Hepatic stellate cell (primary cell): ENCODE data around the gene ANO3.

Experiments used
- DNase-seq: peaks from one replicate; pipeline ENCODE4 v3.0.0; 2011; ENCODE audit warnings: low spot score

ANO3 gene

GRCh38 chr11:26359055-26359454, 27.1 kb downstream of the ANO3 start:
- DNase-seq = no peak

GRCh38 chr11:26365284-26365683, 33.4 kb downstream of the ANO3 start:
- no peak for DNase-seq

GRCh38 chr11:26377619-26378018, 45.7 kb downstream of the ANO3 start:
- DNase-seq = no peak

- no peak for DNase-seq
Measured at GRCh38 chr11:26399336-26399735, 67.4 kb downstream of the ANO3 start.

- no peak for DNase-seq
Measured at GRCh38 chr11:26410706-26411366, 78.9 kb downstream of the ANO3 start.

- no peak for DNase-seq
Measured at GRCh38 chr11:26412955-26413354, 81.0 kb downstream of the ANO3 start.

- no peak for DNase-seq
Measured at GRCh38 chr11:26418386-26418912, 86.5 kb downstream of the ANO3 start.

GRCh38 chr11:26420331-26420730, 88.4 kb downstream of the ANO3 start:
- no peak for DNase-seq

GRCh38 chr11:26424255-26424654, 92.3 kb downstream of the ANO3 start:
- no peak for DNase-seq

- no peak for DNase-seq
Measured at GRCh38 chr11:26439854-26440253, 107.9 kb downstream of the ANO3 start.

- DNase-seq = no peak
Measured at GRCh38 chr11:26442131-26442530, 110.2 kb downstream of the ANO3 start.

- no peak for DNase-seq
Measured at GRCh38 chr11:26443617-26444016, 111.7 kb downstream of the ANO3 start.

- DNase-seq = no peak
Measured at GRCh38 chr11:26457636-26458035, 125.7 kb downstream of the ANO3 start.

GRCh38 chr11:26465274-26465673, 133.3 kb downstream of the ANO3 start:
- no peak for DNase-seq

GRCh38 chr11:26467506-26467905, 135.6 kb downstream of the ANO3 start:
- DNase-seq = no peak

- no peak for DNase-seq
Measured at GRCh38 chr11:26470992-26471391, 139.1 kb downstream of the ANO3 start.

GRCh38 chr11:26473216-26474194, 141.6 kb downstream of the ANO3 start:
- DNase-seq = no peak

GRCh38 chr11:26474401-26474800, 142.5 kb downstream of the ANO3 start:
- no peak for DNase-seq

GRCh38 chr11:26477396-26477795, 145.5 kb downstream of the ANO3 start:
- DNase-seq = no peak

- no peak for DNase-seq
Measured at GRCh38 chr11:26478710-26479109, 146.8 kb downstream of the ANO3 start.

GRCh38 chr11:26480041-26480440, 148.1 kb downstream of the ANO3 start:
- no peak for DNase-seq

GRCh38 chr11:26483108-26483507, 151.2 kb downstream of the ANO3 start:
- no peak for DNase-seq

GRCh38 chr11:26490546-26490945, 158.6 kb downstream of the ANO3 start:
- no peak for DNase-seq
